RWPE1 (cell line): Measurements from ENCODE around the gene CELA2A.
"Not testable (repeated sequence)": the region's sequence is repeated elsewhere in the genome, so short reads cannot be mapped to it uniquely, and the experiment has no call there.

Experiments
- CTCF ChIA-PET: fragments of 350-600 bp; sonication (Branson Sonifier 250); formaldehyde crosslinking; extraction: SDS; loops from one replicate; lab custom pipeline; 2021; lab: Yijun Ruan, JAX
- POLR2A ChIA-PET: fragments of 400-600 bp; formaldehyde crosslinking; extraction: SDS; loops from one replicate; lab custom pipeline; 2020; ENCODE audit warnings: antibody characterized with exemption; ENCODE audit not compliant: low non-redundant PET; lab: Yijun Ruan, JAX
- DNase-seq: peaks from one replicate; pipeline ENCODE4 v3.0.0; 2012; ENCODE audit warnings: low spot score
- H3K27ac ChIP-seq: fragments of 450-650 bp; 2 replicates; pipeline ENCODE4 v1.5.1; 2017
- TF ChIP-seq, protein P1 (sequence below): fragments of 450-650 bp; conservative IDR thresholded peaks from 2 replicates; pipeline ENCODE4 v1.5.1; 2017; ENCODE audit warnings: low read depth, mild to moderate bottlenecking

Gene CELA2A

DNA sequence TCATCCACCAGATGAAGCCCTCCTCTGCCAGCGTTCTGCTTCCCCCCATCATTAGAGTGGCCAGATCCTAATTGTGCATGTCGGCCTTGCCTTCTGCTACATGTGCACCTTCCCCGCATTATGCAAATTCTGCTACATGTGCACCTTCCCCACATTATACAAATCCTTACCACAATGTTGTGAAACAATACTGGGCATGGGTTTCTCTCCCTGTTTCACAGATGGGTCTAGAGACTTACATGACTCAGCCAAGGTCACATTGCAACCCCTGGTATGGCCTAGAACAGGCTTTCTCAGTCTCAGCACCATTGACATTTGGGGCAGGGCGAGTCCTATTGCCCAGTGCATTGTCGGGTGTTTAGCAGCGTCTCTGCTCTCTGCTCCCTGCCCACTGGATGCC is 1.0 kb upstream of the CELA2A start:
- CTCF ChIA-PET: no interaction called here
- H3K27ac ChIP-seq: no peak overlapping the region
- TF ChIP-seq, protein P1, sequence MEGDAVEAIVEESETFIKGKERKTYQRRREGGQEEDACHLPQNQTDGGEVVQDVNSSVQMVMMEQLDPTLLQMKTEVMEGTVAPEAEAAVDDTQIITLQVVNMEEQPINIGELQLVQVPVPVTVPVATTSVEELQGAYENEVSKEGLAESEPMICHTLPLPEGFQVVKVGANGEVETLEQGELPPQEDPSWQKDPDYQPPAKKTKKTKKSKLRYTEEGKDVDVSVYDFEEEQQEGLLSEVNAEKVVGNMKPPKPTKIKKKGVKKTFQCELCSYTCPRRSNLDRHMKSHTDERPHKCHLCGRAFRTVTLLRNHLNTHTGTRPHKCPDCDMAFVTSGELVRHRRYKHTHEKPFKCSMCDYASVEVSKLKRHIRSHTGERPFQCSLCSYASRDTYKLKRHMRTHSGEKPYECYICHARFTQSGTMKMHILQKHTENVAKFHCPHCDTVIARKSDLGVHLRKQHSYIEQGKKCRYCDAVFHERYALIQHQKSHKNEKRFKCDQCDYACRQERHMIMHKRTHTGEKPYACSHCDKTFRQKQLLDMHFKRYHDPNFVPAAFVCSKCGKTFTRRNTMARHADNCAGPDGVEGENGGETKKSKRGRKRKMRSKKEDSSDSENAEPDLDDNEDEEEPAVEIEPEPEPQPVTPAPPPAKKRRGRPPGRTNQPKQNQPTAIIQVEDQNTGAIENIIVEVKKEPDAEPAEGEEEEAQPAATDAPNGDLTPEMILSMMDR: no peak
- POLR2A ChIA-PET: no interaction called here
- no peak for DNase-seq

DNA sequence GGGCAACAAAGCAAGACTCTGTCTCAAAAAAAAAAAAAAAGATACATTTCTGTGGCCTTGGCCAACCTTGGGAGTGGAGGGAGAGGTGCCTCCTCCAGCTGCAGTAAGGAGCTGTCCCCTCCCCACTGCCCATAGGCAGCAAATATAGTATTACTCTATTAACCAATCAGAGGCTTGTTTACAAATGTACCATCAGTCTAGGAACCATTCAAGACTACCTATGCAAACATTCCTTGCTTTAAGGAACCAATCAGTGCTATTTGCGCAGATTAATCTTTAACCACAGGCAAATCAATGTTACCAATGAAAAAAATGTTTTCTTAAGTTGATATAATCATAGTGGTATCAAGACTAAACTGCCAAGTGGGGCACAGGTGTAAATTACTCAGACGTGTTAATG is 1.1 kb downstream of the CELA2A start:
- CTCF ChIA-PET: interaction anchor here (0.5 kb wide), 1 partner anchor 11 kb away, joined by 3 read pairs; no protein-coding TSS in a partner anchor
- POLR2A ChIA-PET: no interaction called here
- DNase-seq: no peak
- no peak overlapping the region for H3K27ac ChIP-seq
- TF ChIP-seq, protein P1: no peak

DNA sequence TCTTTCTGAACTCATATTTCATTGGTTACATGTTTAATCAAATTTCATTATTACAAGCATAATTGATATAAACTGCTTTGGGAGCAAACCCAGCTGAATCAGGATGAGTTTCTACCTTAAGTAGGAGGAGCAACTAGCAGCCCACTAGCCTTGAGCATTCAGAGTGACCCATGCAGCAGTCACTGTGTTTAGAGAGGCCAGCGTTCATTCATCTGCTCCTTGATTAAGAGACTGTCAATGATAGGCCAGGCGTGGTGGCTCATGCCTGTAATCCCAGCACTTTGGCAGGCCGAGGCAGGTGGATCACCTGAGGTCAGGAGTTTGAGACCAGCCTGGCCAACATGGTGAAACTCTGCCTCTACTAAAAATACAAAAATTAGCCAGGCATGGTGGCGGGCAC is 1.9 kb downstream of the CELA2A start:
- DNase-seq, POLR2A ChIA-PET, H3K27ac ChIP-seq: not testable (repeated sequence)
- CTCF ChIA-PET: interaction anchor here (0.5 to 0.7 kb wide), 2 partner anchors 12 to 54 kb away, joined by 3 to 4 read pairs; no protein-coding TSS in a partner anchor

DNA sequence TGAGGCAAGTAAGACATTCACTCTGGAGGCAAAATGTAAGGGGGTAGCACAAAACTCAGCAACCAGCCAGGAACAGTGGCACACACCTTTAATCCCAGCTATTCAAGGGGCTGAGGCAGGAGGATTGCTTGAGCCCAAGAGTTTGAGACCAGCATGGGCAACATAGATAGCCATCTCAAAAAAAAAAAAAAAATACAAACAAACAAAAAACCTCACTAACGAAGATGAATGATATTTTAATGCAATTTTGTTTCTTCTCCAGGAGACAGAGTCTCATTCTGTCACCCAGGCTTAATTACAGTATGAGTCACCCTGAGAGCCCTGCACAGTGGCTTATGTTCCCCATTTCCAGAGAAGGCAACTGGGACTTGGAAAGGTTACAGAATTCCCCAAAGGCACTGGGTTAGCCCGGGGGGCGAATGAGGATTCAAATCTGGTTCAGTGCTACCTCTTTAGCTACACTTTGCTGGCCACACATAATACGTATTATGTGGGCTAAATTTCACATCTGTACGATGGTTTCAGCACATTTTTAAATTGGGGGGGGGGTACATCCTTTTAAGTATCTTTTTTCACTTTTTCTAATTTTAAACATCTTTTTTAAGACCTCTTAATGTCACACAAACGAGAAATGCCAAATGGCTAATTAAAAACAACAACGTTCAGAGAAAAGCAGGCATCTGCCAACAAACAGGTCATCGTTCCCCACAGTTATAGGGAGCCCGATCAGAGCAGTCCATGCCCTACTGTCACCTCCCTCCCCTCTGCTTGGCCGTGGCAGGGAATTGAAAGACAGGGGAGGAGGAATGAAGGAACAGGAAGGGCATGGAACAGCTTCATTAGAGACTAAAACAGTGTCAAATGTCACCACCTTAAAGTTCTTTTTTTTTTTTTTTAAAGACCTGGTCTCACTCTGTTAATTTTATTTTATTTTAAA is 3.5 kb downstream of the CELA2A start:
- H3K27ac ChIP-seq: no peak overlapping the region
- TF ChIP-seq, protein P1: no peak
- ChIA-PET POLR2A (no interaction called here), CTCF (no interaction called here)
- DNase-seq: no peak

DNA sequence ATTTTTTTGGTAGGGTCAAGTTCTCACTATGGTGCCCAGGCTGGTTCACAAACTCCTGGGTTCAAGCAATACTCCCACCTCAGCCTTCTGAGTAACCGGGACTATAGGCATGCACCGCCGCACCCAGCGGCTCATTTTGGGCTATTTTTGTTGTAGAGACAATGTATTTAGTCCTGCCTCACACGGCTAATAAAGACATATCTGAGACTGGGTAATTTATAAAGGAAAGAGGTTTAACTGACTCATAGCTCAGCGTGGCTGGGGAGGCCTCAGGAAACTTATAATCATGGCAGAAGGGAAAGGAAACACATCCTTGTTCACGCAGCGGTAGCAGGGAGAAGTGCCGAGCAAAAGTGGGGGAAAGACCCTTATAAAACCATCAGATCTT is 4.2 kb downstream of the CELA2A start:
- H3K27ac ChIP-seq: no peak overlapping the region
- CTCF ChIA-PET: no interaction called here
- TF ChIP-seq, protein P1: no peak
- POLR2A ChIA-PET: no interaction called here
- no peak for DNase-seq

DNA sequence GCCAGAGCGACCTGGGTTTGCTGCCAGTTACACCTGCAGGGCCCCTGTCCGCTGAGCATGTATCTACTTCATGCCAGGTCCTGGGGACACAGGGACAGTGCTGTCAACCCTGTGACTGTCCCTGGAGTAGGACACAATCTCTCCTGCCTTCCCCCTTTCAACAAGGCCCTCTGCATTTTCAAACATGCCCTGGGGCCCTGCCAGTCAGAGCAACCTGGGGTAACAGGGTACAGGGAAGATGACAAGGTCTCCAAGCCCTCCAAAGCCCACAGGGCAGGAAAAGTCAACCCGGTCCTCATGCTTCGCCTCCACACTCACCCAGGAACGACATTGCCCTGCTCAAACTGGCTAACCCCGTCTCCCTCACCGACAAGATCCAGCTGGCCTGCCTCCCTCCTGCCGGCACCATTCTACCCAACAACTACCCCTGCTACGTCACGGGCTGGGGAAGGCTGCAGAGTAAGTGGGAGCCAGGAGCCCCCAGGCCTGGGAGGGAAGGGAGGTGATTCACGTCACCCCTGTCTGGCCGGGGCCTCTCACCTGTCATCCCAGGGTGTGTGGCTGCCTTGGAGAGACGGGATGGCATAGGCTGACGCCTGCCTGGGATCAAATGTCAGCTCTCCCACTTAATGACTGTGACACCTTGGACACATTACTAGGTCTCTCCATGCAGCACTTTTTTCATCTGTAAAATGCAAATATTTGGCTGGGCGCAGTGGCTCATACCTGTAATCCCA is 6.7 kb downstream of the CELA2A start:
- POLR2A ChIA-PET, DNase-seq, CTCF ChIA-PET, H3K27ac ChIP-seq: not testable (repeated sequence)

DNA sequence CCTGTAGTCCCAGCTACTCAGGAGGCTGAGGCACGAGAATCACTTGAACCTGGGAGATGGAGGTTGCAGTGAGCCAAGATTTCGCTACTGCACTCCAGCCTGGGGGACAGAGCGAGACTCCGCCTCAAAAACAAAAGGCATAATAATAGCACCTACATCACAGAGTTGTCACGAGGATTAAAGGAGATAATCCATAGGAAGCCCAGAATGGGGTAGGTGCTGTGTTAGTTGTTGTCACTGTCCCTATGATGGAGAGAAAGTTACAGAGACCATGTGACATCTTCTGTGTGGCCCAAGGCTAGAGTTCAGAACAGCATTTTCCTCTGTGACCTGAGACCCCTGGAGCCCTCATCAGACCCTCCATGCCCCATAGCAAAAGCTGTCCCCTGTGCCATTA is 7.4 kb downstream of the CELA2A start:
- DNase-seq, H3K27ac ChIP-seq, POLR2A ChIA-PET, CTCF ChIA-PET: not testable (repeated sequence)

DNA sequence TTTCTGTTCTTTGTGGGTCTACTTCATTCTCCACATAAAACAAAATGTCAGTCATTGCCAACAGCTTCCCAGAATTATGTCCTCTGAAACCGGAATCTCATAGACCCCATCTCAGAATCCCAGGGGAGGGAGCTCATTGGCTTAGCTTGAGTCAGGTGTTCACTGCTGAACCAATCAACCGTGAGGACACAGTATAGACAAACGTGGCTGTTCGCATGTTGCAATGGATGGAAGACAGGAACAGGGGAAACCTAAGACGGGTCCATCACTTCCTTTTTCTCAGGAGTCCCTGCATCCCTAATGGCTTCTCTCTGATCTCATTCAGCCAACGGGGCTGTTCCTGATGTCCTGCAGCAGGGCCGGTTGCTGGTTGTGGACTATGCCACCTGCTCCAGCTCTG is 9.1 kb downstream of the CELA2A start:
- ChIA-PET CTCF (interaction anchor here (0.7 kb wide), 1 partner anchor 292 kb away, joined by 5 read pairs; no protein-coding TSS in a partner anchor), POLR2A (no interaction called here)
- DNase-seq: no peak
- no peak overlapping the region for H3K27ac ChIP-seq
- TF ChIP-seq, protein P1: no peak

DNA sequence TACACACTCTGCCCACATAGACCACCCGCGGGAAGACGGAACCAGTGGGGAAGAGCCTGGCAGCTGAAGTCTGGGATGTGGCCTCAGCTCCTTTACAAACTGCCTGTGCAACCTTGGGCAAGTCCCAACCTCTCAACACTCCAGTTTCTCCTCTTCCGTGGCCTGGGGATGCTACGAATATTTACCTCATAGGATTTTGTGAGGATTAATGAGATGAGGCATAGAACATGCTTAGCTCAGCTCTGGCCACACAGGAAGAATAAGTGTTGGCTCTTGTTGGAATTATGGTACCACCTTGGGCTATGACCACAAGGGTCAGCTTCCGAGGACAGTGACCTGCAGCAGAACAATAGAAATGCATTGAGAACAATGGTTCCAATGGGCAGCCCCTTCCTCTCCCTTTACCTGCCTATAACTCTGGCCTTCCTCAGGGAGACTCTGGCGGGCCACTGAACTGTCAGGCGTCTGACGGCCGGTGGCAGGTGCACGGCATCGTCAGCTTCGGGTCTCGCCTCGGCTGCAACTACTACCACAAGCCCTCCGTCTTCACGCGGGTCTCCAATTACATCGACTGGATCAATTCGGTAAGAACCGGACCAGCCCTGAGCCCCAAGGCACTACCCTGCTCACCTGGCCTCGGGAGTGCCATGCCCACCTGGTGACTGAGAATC is 10.6 kb downstream of the CELA2A start:
- H3K27ac ChIP-seq, DNase-seq, POLR2A ChIA-PET: not testable (repeated sequence)
- CTCF ChIA-PET: interaction anchor here (0.6 to 0.7 kb wide), 2 partner anchors 23 to 104 kb away, joined by 3 to 5 read pairs; no protein-coding TSS in a partner anchor
